GM12878 (cell line): Measurements from ENCODE around the gene PPIF.

Experiments used
- ATF7 ChIP-seq: fragments of 450-650 bp; IDR thresholded peaks from 2 replicates; pipeline ENCODE4 v1.6.1; 2016; ENCODE audit warnings: low read depth, mild to moderate bottlenecking
- CEBPB ChIP-seq, 2 experiments: fragments of 150-350 bp in 1 of 2; IDR thresholded peaks; 2 replicates each; pipeline ENCODE4 v1.6.1; 2012 to 2014; ENCODE audit warnings: low read depth in 2 of 2, low read length in 2 of 2, borderline replicate concordance in 1 of 2, inconsistent platforms in 1 of 2
- CREM ChIP-seq: IDR thresholded peaks from 2 replicates; pipeline ENCODE4 v1.6.1; 2014; ENCODE audit warnings: antibody characterized with exemption, low read depth
- EP300 ChIP-seq, 2 experiments: fragments of 150-350 bp in 1 of 2; IDR thresholded peaks; 2 replicates each; pipeline ENCODE4 v1.6.1; 2011 to 2012; ENCODE audit warnings: low read depth in 2 of 2, low read length in 2 of 2, borderline replicate concordance in 1 of 2, improper control_type of control experiment in 1 of 2, inconsistent platforms in 1 of 2; ENCODE audit not compliant: control insufficient read depth in 1 of 2
- JUND ChIP-seq: IDR thresholded peaks from 2 replicates; pipeline ENCODE4 v1.6.1; 2012; ENCODE audit warnings: low read depth, mild to moderate bottlenecking, low read length, improper control_type of control experiment, moderate library complexity
- NBN ChIP-seq: fragments of 450-650 bp; IDR thresholded peaks from 2 replicates; pipeline ENCODE4 v1.6.1; 2016
- PAX8 ChIP-seq: fragments of 450-650 bp; IDR thresholded peaks from 2 replicates; pipeline ENCODE4 v1.6.1; 2017; ENCODE audit warnings: mild to moderate bottlenecking, moderate library complexity
- RAD21 ChIP-seq: IDR thresholded peaks from 2 replicates; pipeline ENCODE4 v1.6.1; 2011; ENCODE audit warnings: mild to moderate bottlenecking, low read depth, low read length, moderate library complexity; ENCODE audit not compliant: insufficient read depth
- STAT3 ChIP-seq: IDR thresholded peaks from 2 replicates; pipeline ENCODE4 v1.6.1; 2011; ENCODE audit warnings: low read depth, low read length, improper control_type of control experiment
- TAF1 ChIP-seq: IDR thresholded peaks from 2 replicates; pipeline ENCODE4 v1.6.1; 2011; ENCODE audit warnings: mild to moderate bottlenecking, low read depth, low read length, borderline replicate concordance
- TF ChIP-seq, protein P1 (sequence below): IDR thresholded peaks from 2 replicates; pipeline ENCODE4 v1.6.1; 2012; ENCODE audit warnings: low read depth, low read length, improper control_type of control experiment
- TF ChIP-seq, protein P2 (sequence below): fragments of 450-650 bp; conservative IDR thresholded peaks from 2 replicates; pipeline ENCODE4 v1.6.1; 2017; ENCODE audit warnings: mild to moderate bottlenecking, moderate library complexity
- TF ChIP-seq, protein P3 (sequence below), 3 experiments: IDR thresholded peaks in 2 of 3; conservative IDR thresholded peaks in 1 of 3; 2 replicates each; pipeline ENCODE4 v1.5.1; 2011; ENCODE audit warnings: low read depth in 3 of 3, low read length in 3 of 3, mild to moderate bottlenecking in 3 of 3, control low read depth in 2 of 3, moderate library complexity in 2 of 3, inconsistent platforms in 1 of 3, mixed read lengths in 1 of 3; ENCODE audit not compliant: control insufficient read depth in 2 of 3, insufficient read depth in 1 of 3; ENCODE audit errors: extremely low read depth in 1 of 3

DNA sequence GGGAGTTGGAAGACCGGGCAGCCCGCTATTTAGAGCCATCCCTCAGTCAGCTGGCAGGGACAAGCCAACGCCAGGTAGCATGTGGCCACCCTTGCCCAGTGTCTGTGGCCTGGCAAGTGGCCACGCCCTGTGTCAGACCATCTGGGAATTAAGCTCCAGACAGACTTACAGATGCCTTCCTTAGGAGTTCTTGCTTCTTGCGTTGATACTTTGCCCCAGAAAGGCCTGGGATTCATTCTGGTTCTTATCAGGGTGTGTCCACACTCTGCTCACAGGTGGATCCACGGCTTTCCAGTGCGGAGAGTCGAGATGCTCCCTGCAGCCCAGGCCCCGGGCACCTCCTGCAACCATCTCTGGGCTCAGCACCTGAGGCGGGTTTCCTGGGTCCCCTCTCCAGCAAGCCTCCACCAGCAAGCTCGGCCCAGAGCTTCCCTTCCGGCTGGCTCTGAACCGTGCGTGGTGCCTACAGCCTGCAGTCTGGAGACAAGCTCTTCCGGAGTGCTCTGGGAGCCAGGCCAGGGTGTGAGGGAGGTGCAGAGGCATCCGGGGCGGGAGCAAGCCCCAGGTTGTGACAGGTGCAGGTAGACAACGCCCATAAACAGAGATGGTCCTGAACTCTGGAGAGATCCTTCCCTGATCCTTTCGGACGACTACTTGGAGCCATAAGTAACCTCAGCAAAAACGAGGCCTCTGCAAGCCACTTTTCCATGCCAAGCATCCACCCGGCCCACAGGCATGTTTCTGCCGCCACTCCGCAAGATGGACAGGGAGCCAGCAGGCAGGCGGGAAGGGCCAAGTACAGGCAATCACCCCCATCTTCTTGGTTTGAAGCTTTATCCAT lies 32.3 kb upstream of the PPIF start:
- TF ChIP-seq TAF1 (no peak), JUND (no peak), PAX8 (no peak), STAT3 (no peak), RAD21 (no peak), EP300 (IDR thresholded peaks at IDR 0.05; ENCODE audit: borderline replicate concordance in 1 of 2, control insufficient read depth in 1 of 2, low read depth in 2 of 2, low read length in 2 of 2) (no peak), CREM (no peak), ATF7 (no peak), CEBPB (IDR thresholded peaks at IDR 0.05; ENCODE audit: borderline replicate concordance in 1 of 2, low read depth in 2 of 2, low read length in 2 of 2) (no peak), NBN (no peak)
- TF ChIP-seq, protein P1, sequence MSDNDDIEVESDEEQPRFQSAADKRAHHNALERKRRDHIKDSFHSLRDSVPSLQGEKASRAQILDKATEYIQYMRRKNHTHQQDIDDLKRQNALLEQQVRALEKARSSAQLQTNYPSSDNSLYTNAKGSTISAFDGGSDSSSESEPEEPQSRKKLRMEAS: no peak
- TF ChIP-seq, protein P2, sequence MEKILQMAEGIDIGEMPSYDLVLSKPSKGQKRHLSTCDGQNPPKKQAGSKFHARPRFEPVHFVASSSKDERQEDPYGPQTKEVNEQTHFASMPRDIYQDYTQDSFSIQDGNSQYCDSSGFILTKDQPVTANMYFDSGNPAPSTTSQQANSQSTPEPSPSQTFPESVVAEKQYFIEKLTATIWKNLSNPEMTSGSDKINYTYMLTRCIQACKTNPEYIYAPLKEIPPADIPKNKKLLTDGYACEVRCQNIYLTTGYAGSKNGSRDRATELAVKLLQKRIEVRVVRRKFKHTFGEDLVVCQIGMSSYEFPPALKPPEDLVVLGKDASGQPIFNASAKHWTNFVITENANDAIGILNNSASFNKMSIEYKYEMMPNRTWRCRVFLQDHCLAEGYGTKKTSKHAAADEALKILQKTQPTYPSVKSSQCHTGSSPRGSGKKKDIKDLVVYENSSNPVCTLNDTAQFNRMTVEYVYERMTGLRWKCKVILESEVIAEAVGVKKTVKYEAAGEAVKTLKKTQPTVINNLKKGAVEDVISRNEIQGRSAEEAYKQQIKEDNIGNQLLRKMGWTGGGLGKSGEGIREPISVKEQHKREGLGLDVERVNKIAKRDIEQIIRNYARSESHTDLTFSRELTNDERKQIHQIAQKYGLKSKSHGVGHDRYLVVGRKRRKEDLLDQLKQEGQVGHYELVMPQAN: no peak
- TF ChIP-seq, protein P3, sequence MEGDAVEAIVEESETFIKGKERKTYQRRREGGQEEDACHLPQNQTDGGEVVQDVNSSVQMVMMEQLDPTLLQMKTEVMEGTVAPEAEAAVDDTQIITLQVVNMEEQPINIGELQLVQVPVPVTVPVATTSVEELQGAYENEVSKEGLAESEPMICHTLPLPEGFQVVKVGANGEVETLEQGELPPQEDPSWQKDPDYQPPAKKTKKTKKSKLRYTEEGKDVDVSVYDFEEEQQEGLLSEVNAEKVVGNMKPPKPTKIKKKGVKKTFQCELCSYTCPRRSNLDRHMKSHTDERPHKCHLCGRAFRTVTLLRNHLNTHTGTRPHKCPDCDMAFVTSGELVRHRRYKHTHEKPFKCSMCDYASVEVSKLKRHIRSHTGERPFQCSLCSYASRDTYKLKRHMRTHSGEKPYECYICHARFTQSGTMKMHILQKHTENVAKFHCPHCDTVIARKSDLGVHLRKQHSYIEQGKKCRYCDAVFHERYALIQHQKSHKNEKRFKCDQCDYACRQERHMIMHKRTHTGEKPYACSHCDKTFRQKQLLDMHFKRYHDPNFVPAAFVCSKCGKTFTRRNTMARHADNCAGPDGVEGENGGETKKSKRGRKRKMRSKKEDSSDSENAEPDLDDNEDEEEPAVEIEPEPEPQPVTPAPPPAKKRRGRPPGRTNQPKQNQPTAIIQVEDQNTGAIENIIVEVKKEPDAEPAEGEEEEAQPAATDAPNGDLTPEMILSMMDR (IDR thresholded peaks at IDR 0.05 in 2 of 3, conservative IDR thresholded peaks at IDR 0.05 in 1 of 3; ENCODE audit: control insufficient read depth in 2 of 3, extremely low read depth in 1 of 3, insufficient read depth in 1 of 3, low read depth in 3 of 3, low read length in 3 of 3): no peak
